Measurements from ENCODE around the gene EFCAB6. TPM values are rescaled to one million over a fixed set of nuclear protein-coding genes. Genes with fewer than 3 reads are reported as not detected.

Gene EFCAB6
- total and polyA plus RNA-seq, 2 of the 4 experiments (the other 2 are of a cell fraction) = 0.44 to 1.1 TPM

GRCh38 chr22:43479301-43479950, 332.7 kb downstream of the EFCAB6 start:
- Histone ChIP-seq H3K9me3 (ENCODE audit: control insufficient read depth, insufficient read depth, low read length) (no peaks in the 10 kb centered on the region), H3K4me3 (ENCODE audit: insufficient read depth, low read depth, low read length) (no peak overlapping the region), H3K27me3 (ENCODE audit: control insufficient read depth, insufficient read depth, low read length) (peaks cover 2% of the 10 kb centered on the region; the same call in 1 of the 2 replicates), H3K4ac (ENCODE audit: low read depth, low read length) (no peak overlapping the region), H3K36me3 (ENCODE audit: control insufficient read depth, insufficient read depth, low read length) (no peaks in the 10 kb centered on the region), H3K56ac (ENCODE audit: extremely low read depth, insufficient read depth, low read length) (no peak overlapping the region), H2BK15ac (ENCODE audit: low read depth, low read length) (no peak overlapping the region), H2BK20ac (ENCODE audit: low read depth, low read length) (no peak overlapping the region), H3K9me1 (ENCODE audit: insufficient read depth, low read length) (no peaks in the 10 kb centered on the region), H3K9ac (ENCODE audit: low read depth, low read length) (no peak overlapping the region), H2AK9ac (replicated peaks; ENCODE audit: low read depth, low read length, poor library complexity) (no peak overlapping the region), H3K18ac (ENCODE audit: low read depth, low read length) (no peak overlapping the region), H4K8ac (ENCODE audit: low read depth in 2 of 2, low read length in 2 of 2) (no peak overlapping the region), H3K4me2 (ENCODE audit: low read depth, low read length) (no peak overlapping the region), H2AFZ (replicated peaks; ENCODE audit: low read length, poor library complexity) (no peak overlapping the region), H2AK5ac (ENCODE audit: low read depth, low read length) (no peak overlapping the region), H3K14ac (replicated peaks; ENCODE audit: low read depth, low read length) (no peak overlapping the region), H4K5ac (ENCODE audit: low read depth, low read length) (no peak overlapping the region), H3K23ac (ENCODE audit: low read depth, low read length) (no peak overlapping the region), H4K91ac (ENCODE audit: insufficient read depth, low read depth, low read length) (no peak overlapping the region), H3K4me1 (ENCODE audit: control insufficient read depth, insufficient read depth, low read length) (no peaks in the 10 kb centered on the region), H3K27ac (ENCODE audit: insufficient read depth, low read length) (no peak overlapping the region), H2BK5ac (ENCODE audit: low read depth, low read length, poor library complexity, severe bottlenecking) (no peak overlapping the region), H4K20me1 (ENCODE audit: insufficient read depth, low read length) (no peaks in the 10 kb centered on the region), H2BK120ac (ENCODE audit: low read depth, low read length) (no peak overlapping the region), H3K79me1 (ENCODE audit: low read depth in 1 of 2, low read length in 2 of 2) (no peaks in the 10 kb centered on the region)
- in situ Hi-C loops (cut with MboI; ENCODE audit: low sequenced_read_pairs) (no loop called here), dilution Hi-C loops (cut with HindIII; ENCODE audit: low sequenced_read_pairs, unreplicated experiment) (no loop called here), intact Hi-C loops (cut with micrococcal nuclease) (no loop called here)
- TF ChIP-seq BHLHE40 (IDR thresholded peaks at IDR 0.05; ENCODE audit: low read depth, low read length) = no peak
- TF ChIP-seq, protein P1, sequence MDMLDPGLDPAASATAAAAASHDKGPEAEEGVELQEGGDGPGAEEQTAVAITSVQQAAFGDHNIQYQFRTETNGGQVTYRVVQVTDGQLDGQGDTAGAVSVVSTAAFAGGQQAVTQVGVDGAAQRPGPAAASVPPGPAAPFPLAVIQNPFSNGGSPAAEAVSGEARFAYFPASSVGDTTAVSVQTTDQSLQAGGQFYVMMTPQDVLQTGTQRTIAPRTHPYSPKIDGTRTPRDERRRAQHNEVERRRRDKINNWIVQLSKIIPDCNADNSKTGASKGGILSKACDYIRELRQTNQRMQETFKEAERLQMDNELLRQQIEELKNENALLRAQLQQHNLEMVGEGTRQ (IDR thresholded peaks at IDR 0.05; ENCODE audit: low read depth, low read length) = no peak
- no peak for TF ChIP-seq RFX5 (IDR thresholded peaks at IDR 0.05; ENCODE audit: low read depth, low read length)
- no CpG with 5 or more reads among the region's 7 CpGs for WGBS, 2 experiments (ENCODE audit: extremely low coverage in 2 of 2, insufficient read length in 1 of 2)
- ChIA-PET POLR2A (ENCODE audit: unreplicated experiment) (no interaction called here), CTCF (no interaction called here)
- DNase-seq (no peak), ATAC-seq (ENCODE audit: low read depth) (no peak)
- no TSS peak for BruUV-seq (replicated peaks)

Small RNA genes lying within 50 kb of the gene (microRNA-seq; reads per million reads assigned to microRNA genes)
- gene HMGN2P9 (ENCODE audit: insufficient read depth, insufficient read length) = not detected

Small RNA genes lying within 50 kb of the gene (small RNA-seq; reads per million reads assigned to genes)
- gene HMGN2P9 = 0 reads per million in 5 experiments

Other genes starting within 250 kb of the EFCAB6 start
- 1.1 TPM in 2 replicates for gene SULT4A1, start 50.2 kb upstream of the EFCAB6 start, total RNA-seq (2012; rRNA removed)
- 4.8 and 5.2 TPM in 2 replicates for gene SULT4A1, start 50.2 kb upstream of the EFCAB6 start, polyA plus RNA-seq (2012; rRNA removed)
- gene PNPLA5, start 79.7 kb upstream of the EFCAB6 start, total RNA-seq (2012; rRNA removed) = 0.18 TPM in 1 of 2 replicates, not detected in the other
- 0.13 and 0.44 TPM in 2 replicates for gene PNPLA5, start 79.7 kb upstream of the EFCAB6 start, polyA plus RNA-seq (2012; rRNA removed)
- gene PNPLA3, start 111.5 kb upstream of the EFCAB6 start, total RNA-seq (2012; rRNA removed) = 3.3 and 3.6 TPM in 2 replicates
- gene PNPLA3, start 111.5 kb upstream of the EFCAB6 start, polyA plus RNA-seq (2012; rRNA removed) = 7.5 and 8.4 TPM in 2 replicates
- gene SAMM50, start 143.1 kb upstream of the EFCAB6 start, total RNA-seq (2012; rRNA removed) = 43.7 and 60.0 TPM in 2 replicates
- gene SAMM50, start 143.1 kb upstream of the EFCAB6 start, polyA plus RNA-seq (2012; rRNA removed) = 37.4 and 40.6 TPM in 2 replicates
- 38.6 and 44.3 TPM in 2 replicates for gene PARVB, start 212.0 kb upstream of the EFCAB6 start, total RNA-seq (2012; rRNA removed)
- gene PARVB, start 212.0 kb upstream of the EFCAB6 start, polyA plus RNA-seq (2012; rRNA removed) = 53.9 and 84.7 TPM in 2 replicates